GM12864 (cell line): ENCODE measurements around the gene B4GAT1.

Experiments
- DNase-seq: peaks from one replicate; pipeline ENCODE4 v3.0.0-alpha.2; 2011; ENCODE audit warnings: low read depth
- H3K4me3 ChIP-seq: 2 replicates; pipeline ENCODE4 v1.5.1; 2011; ENCODE audit warnings: mild to moderate bottlenecking, low read depth, low read length, control low read depth
- CTCF ChIP-seq: IDR thresholded peaks from 2 replicates; pipeline ENCODE4 v1.5.1; 2011; ENCODE audit warnings: low read depth, mild to moderate bottlenecking, moderate library complexity, low read length, control low read depth, inconsistent platforms; ENCODE audit errors: missing control alignments

Gene B4GAT1

GRCh38 chr11:66344550-66345315, 2.7 kb downstream of the B4GAT1 start, which contains the start of gene BRMS1:
BRMS1 (minus strand) TSS chr11:66345104; CDS start chr11:66342234, 2,870 bp downstream.
- peak; percentile 89 for DNase-seq
- peak; percentile 27 for TF ChIP-seq CTCF

GRCh38 chr11:66343176-66343575, 4.3 kb downstream of the B4GAT1 start:
- no peak for DNase-seq
- no peak overlapping the region for H3K4me3 ChIP-seq
- no peak for TF ChIP-seq CTCF

More at GRCh38 chr11:66344550-66345315, 2.7 kb downstream of the B4GAT1 start, which contains the start of gene BRMS1:
- peak within 1 kb of the TSS; percentile 90 for H3K4me3 ChIP-seq

- no peak for TF ChIP-seq CTCF
- no peak for DNase-seq
- no peak overlapping the region for H3K4me3 ChIP-seq
Measured at GRCh38 chr11:66341502-66342126, 5.8 kb downstream of the B4GAT1 start.

- DNase-seq, result no peak
- no peak overlapping the region for H3K4me3 ChIP-seq
- TF ChIP-seq CTCF, result no peak
Measured at GRCh38 chr11:66340596-66341501, 6.6 kb downstream of the B4GAT1 start.

GRCh38 chr11:66339686-66340483, 7.5 kb downstream of the B4GAT1 start:
- no peak overlapping the region for H3K4me3 ChIP-seq
- DNase-seq, result no peak
- no peak for TF ChIP-seq CTCF

GRCh38 chr11:66339162-66339675, 8.2 kb downstream of the B4GAT1 start:
- H3K4me3 ChIP-seq, result no peak overlapping the region
- no peak for TF ChIP-seq CTCF
- DNase-seq, result no peak
